ENCODE results near the gene SF3A2.
"Not testable (repeated sequence)": the region's sequence is repeated elsewhere in the genome, so short reads cannot be mapped to it uniquely, and the experiment has no call there.

The SF3A2 gene

DNA sequence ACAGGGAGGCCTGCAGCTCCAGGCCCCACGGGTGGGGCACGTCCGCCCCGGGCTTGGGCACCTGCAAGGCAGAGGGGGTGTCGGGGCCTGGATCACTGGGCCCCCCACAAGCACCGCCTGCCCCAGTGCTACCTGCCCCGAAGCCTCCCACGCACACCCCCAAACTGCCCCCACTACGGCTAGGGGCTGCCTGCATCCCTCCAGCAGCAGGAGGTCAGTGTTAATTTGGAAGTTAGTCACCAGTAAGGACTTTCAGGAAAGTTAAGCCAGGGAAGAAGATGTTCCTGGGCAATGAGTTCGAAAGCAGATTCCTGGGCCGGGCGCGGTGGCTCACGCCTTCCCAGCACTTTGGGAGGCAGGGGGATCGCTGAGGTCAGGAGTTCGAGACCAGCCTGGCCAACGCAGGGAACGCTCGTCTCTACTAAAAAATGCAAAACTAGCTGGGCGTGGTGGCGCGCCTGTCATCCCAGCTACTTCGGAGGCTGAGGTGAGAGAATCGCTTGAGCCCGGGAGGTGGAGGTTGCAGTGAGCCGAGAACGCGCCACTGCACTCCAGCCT is 39.9 kb downstream of the SF3A2 start:
- H3K36me3 Mint-ChIP-seq: peaks cover 72% of the 10 kb centered on the region
- H3K4me3 Mint-ChIP-seq: no peak overlapping the region
- ATAC-seq (no peak), DNase-seq (ENCODE audit: low spot score in 2 of 2) (no peak)
- H3K4me1 Mint-ChIP-seq: peaks cover 36% of the 10 kb centered on the region
- H3K9me3 Mint-ChIP-seq: no peaks in the 10 kb centered on the region
- H3K27ac Mint-ChIP-seq: peak overlapping the region; percentile 72

- Mint-ChIP-seq H3K4me3 (no peak overlapping the region), H3K27ac (no peak overlapping the region), H3K4me1 (peaks cover 35% of the 10 kb centered on the region), H3K9me3 (no peaks in the 10 kb centered on the region), H3K36me3 (peaks cover 67% of the 10 kb centered on the region)
- DNase-seq (ENCODE audit: low spot score in 2 of 2): no peak
- no peak for ATAC-seq
Observed at GRCh38 chr19:2277138-2277537, 40.5 kb downstream of the SF3A2 start.

- peaks cover 30% of the 10 kb centered on the region for H3K4me1 Mint-ChIP-seq
- H3K4me3 Mint-ChIP-seq: no peak overlapping the region
- peak overlapping the region; percentile 54 for H3K27ac Mint-ChIP-seq
- H3K36me3 Mint-ChIP-seq: peaks cover 61% of the 10 kb centered on the region
- ATAC-seq: peak; percentile 1
- no peaks in the 10 kb centered on the region for H3K9me3 Mint-ChIP-seq
- no peak for DNase-seq (ENCODE audit: low spot score in 2 of 2)
Observed at GRCh38 chr19:2278459-2279158, 42.0 kb downstream of the SF3A2 start.

GRCh38 chr19:2280633-2281264 is 44.1 kb downstream of the SF3A2 start:
- DNase-seq (ENCODE audit: low spot score in 2 of 2) (no peak), ATAC-seq (no peak)
- H3K4me1 Mint-ChIP-seq: peaks cover 15% of the 10 kb centered on the region
- peaks cover 47% of the 10 kb centered on the region for H3K36me3 Mint-ChIP-seq
- H3K4me3 Mint-ChIP-seq: no peak overlapping the region
- H3K9me3 Mint-ChIP-seq: no peaks in the 10 kb centered on the region
- no peak overlapping the region for H3K27ac Mint-ChIP-seq

- not testable (repeated sequence) for H3K9me3 Mint-ChIP-seq; DNase-seq (ENCODE audit: low spot score in 2 of 2); ATAC-seq
- H3K4me1 Mint-ChIP-seq: peaks cover 15% of the 10 kb centered on the region
- peak overlapping the region; percentile 73 for H3K4me3 Mint-ChIP-seq
- H3K36me3 Mint-ChIP-seq: peaks cover 43% of the 10 kb centered on the region
- peak overlapping the region; percentile 85 for H3K27ac Mint-ChIP-seq
Observed at GRCh38 chr19:2281265-2282061, 44.8 kb downstream of the SF3A2 start.

DNA sequence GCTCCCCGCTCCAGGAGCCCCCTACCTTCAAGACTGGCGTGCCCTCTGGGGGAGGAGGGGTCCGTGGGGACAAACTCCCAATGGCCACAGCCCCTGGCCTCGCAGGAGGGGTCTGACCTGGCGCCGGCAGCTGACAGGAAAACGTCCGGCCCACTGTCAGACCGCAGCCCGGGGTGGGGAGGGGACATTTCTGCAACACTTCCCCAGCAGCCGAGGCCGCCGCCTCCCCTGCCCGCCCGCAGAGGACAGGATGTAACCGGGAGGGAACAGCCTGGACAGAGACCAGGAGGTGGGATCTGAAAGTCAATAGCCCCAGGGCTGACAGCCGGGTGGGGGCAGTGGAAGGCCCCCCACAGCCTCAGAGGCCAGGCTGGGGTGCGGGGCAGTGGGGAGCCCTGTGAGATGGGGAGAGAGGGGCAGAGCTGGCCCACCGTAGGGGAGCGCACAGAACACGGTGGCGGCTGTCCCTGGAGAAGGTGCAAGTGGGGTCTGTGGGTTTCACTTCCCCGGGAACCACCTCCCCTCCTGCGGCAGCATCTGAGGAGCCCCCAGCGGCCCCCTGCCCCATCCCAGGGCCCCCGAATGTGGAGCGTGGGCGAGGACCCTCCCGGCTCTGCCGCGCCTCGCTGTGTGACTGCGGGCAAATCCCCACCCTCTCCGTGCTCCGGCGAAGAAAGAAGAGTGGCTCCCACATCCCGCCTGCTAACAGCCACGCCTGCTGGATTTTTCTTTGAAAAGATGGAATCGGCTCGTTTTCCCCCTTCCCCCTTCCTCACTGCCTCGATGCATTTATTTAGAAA is 45.6 kb downstream of the SF3A2 start, which contains the start of gene PEAK3:
Gene PEAK3 (minus strand): TSS at position 114 of the 800 bp plus-strand sequence. CDS start 1,244 bp downstream, outside the sequence.
- Mint-ChIP-seq H3K36me3 (peaks cover 35% of the 10 kb centered on the region), H3K4me1 (peaks cover 15% of the 10 kb centered on the region), H3K27ac (peak within 1 kb of the TSS; percentile 85), H3K4me3 (peak within 1 kb of the TSS; percentile 73), H3K9me3 (no peaks in the 10 kb centered on the region)
- DNase-seq (ENCODE audit: low spot score in 2 of 2): no peak
- ATAC-seq: peak; percentile 58

- H3K27ac Mint-ChIP-seq: peak overlapping the region; percentile 85
- H3K36me3 Mint-ChIP-seq: peaks cover 30% of the 10 kb centered on the region
- no peak for DNase-seq (ENCODE audit: low spot score in 2 of 2)
- no peak for ATAC-seq
- peaks cover 15% of the 10 kb centered on the region for H3K4me1 Mint-ChIP-seq
- peak overlapping the region; percentile 73 for H3K4me3 Mint-ChIP-seq
- no peaks in the 10 kb centered on the region for H3K9me3 Mint-ChIP-seq
Observed at GRCh38 chr19:2282862-2283237, 46.2 kb downstream of the SF3A2 start.

DNA sequence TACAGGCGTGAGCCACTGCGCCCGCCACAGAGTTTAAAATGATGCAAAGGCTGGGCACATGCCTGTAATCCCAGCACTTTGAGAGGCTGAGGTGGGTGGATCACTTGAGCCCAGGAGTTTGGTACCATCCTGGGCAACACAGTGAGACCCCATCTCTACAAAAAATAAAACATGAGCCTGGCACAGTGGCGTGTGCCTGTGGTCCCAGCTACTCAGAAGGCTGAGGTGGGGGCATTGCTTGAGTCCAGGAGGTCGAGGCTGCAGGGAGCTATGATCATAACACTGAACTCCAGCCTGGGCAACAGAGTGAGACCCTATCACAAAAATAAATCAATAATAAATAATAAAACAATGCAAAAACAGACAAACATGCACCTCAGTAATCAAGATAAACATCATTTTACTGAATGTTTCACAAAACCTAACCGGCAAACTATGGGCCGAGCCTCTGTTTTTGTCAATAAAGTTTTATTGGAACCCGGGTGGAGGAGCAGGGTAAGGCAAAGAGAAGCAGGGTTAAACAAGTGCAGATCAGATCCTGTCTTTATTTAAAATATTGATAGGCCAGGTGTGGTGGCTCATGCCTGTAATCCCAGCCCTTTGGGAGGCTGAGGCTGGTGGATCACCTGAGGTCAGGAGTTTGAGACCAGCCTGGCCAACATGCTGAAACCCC is 47.3 kb downstream of the SF3A2 start:
- Mint-ChIP-seq H3K27ac (no peak overlapping the region), H3K4me1 (peaks cover 25% of the 10 kb centered on the region)

DNA sequence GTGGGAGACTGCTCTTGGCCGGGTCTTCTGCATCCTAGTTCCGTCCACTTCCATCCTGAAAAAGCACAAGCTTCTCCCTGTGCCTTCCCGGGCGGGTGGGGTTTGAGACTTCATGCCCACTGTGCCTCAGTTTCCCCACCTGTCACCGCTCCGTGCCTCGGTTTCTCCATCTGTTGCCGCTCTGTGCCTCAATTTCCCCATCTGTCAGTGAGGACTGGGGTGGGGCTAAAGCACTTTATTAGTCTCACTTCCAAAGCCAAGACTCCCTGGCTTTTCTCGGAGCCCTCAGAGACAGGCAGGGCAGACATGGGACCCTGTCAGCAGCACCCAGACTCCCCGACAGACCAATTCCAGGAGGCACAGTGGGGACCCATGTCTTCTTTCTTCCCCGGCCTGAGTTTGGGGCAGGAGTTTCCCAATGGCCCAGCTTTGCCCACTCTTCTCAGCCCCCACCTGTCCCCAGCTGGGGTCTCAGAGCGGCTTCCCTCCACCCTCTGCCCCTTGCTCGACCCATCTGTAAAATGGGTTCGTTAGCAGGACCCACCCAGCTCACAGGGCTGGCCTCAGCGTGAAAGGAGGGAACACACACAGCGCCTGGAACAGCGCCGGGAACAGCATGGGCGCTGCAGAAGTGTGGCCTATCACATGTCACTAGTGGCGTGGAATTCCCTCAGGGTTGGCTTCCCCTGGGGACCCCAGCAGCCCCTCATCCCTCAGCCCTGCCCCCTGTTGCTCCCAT is 49.9 kb downstream of the SF3A2 start:
- ATAC-seq: no peak
- Mint-ChIP-seq H3K4me3 (no peak overlapping the region), H3K36me3 (peaks cover 22% of the 10 kb centered on the region), H3K27ac (no peak overlapping the region), H3K4me1 (peaks cover 37% of the 10 kb centered on the region), H3K9me3 (no peaks in the 10 kb centered on the region)
- no peak for DNase-seq (ENCODE audit: low spot score in 2 of 2)

More for the DNA sequence above, 47.3 kb downstream of the SF3A2 start:
- peaks cover 24% of the 10 kb centered on the region for H3K36me3 Mint-ChIP-seq
- no peak for DNase-seq (ENCODE audit: low spot score in 2 of 2)
- no peak overlapping the region for H3K4me3 Mint-ChIP-seq
- no peaks in the 10 kb centered on the region for H3K9me3 Mint-ChIP-seq
- ATAC-seq: no peak

DNA sequence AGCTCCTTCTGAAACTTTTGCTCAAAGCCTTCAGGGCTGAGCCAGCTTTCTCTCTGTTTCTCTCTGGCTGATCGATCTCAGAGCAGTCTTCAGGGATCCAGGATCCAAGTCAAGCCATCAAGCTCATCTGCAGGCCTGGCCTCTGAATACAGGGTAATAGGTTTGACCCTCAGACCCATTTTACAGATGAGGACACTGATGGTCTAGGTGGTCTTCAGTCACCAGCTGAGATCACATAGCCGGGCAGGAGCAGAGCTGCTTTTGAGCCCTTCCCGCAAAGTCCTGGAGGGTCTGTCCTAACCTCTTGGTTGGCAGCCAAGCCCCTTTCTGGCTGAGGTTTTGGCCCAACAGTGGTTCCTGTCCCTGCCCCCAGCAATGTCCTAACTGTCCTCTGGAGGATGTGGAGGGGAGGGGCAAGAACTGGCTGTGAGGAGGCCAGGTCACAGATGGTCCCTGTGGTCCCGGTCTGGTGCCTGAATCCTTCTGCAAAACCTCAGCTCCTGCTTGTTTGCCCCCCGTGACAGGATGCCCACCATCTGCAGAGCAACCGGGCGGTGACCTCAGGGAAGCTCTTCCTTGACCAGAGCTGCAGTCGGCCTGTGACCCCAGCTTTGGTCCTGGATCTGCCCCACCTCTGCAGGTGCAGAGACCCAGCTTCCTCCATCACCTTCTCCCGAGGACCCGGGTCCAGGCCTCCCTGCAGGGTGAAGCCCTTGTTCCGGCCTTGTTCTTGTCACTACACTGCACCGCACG is 51.1 kb downstream of the SF3A2 start:
- peaks cover 26% of the 10 kb centered on the region for H3K4me1 Mint-ChIP-seq
- ATAC-seq: no peak

GRCh38 chr19:2288338-2288817 is 51.8 kb downstream of the SF3A2 start:
- Mint-ChIP-seq H3K4me3 (peak overlapping the region; percentile 77), H3K9me3 (no peaks in the 10 kb centered on the region), H3K36me3 (peaks cover 27% of the 10 kb centered on the region), H3K4me1 (peaks cover 22% of the 10 kb centered on the region), H3K27ac (peak overlapping the region; percentile 94)
- no peak for ATAC-seq
- DNase-seq (ENCODE audit: low spot score in 2 of 2): no peak

More for the DNA sequence above, 51.1 kb downstream of the SF3A2 start:
- peaks cover 23% of the 10 kb centered on the region for H3K36me3 Mint-ChIP-seq
- H3K9me3 Mint-ChIP-seq: no peaks in the 10 kb centered on the region
- H3K4me3 Mint-ChIP-seq: peak overlapping the region; percentile 77
- H3K27ac Mint-ChIP-seq: peak overlapping the region; percentile 94
- DNase-seq (ENCODE audit: low spot score in 2 of 2): no peak

DNA sequence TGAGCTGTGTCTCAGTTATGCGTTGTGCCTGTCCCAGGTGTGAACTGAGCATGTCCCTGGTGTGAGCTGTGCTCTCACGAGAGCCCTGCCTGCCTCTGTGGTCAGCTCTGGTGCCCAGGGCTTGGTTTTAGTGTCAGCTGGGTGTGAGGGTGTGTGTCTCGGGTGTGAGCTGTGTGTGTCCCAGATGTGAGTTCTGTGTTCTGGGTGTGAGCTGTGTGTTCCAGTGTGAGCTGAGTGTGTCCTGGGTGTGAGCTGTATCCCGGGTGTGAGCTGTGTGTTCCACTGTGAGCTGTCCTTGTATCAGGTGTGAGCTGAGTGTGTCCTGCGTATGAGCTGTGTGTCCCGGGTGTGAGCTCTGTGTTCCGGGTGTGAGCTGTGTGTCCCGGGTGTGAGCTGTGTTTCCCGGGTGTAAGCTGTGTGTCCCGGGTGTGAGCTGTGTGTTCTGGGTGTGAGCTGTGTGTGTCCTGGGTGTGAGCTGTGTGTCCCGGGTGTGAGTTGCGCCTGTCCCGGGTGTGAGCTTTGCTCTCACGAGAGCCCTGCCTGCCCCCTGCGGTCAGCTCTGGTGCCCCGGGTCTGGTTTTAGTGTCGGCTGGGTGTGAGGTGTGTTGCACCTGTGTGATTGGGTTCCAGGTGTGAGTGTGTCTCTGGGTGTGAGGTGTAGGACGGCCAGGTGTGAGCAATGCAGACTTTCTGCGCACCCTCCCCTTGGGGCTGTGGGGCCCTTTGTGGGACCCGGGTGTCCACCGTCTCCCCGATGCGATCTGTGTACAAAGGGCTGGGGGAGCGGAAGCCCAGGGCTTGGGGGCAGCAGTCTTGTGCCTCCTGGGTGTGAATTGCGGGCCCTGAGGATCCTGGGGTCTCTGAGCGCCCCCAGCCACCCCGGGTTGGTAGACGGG is 52.4 kb downstream of the SF3A2 start:
- Mint-ChIP-seq H3K4me3 (peak overlapping the region; percentile 77), H3K36me3 (peaks cover 24% of the 10 kb centered on the region), H3K9me3 (no peaks in the 10 kb centered on the region), H3K4me1 (peaks cover 27% of the 10 kb centered on the region), H3K27ac (peak overlapping the region; percentile 94)
- ATAC-seq (peak; percentile 22), DNase-seq (ENCODE audit: low spot score in 2 of 2) (no peak)

Measured in stimulated activated effector memory CD8-positive, alpha-beta T cell treated with anti-CD3 and anti-CD28 coated beads, Interleukin-12 subunit alpha, Interleukin-12 subunit beta, amount 100 ng/mL, for 72 hours (primary cell).